Measurements from ENCODE around the gene HIPK2.
A peak's percentile ranks its signal among the peaks of the same experiment; 100 is the strongest.
"Not testable (repeated sequence)": the region's sequence is repeated elsewhere in the genome, so short reads cannot be mapped to it uniquely, and the experiment has no call there.

The HIPK2 gene

DNA sequence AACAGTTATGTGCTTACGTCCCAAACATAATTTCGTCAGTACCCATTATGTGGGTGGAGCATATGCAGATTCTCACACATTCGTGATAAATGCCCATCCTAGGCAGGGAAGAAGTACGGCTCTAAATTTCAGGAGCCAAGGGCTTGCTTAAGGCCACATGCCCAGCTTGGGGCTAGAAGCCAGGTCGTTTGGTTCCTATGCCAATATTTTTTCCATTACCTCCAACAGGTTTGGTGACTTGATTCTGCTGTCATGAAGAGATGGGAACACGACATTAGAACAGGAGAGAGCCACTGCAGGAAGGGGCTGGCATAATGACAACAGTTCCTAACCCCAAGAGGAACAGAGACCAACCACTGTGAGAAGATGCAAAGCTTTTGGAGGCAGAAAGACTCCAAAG is 85.1 kb downstream of the HIPK2 start:
- DNase-seq, result no peak

DNA sequence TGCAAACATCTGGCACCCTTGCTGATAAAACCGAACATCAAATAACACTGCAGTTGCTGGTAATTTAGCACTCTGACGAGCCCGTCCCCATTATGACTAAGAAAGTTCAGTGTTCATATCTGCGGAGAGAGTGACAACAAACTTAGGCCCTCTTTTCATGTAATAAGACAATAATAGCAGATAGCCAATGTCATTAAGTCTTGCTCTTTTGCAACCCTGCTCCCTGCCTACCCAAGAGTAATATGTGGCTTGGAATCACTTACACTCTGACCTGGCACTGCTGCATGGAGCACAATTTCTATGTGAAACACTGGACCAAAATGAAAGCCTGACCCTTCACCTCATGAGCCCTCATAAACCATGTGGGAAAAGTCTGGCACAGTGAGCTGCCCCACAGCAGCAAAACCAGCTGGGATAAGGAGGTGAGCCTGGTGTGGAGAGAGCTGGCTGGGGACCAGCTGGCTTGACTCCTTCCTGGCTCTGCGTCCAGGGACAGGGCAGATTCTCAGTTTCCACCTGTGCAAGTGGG is 86.5 kb downstream of the HIPK2 start:
- DNase-seq, result no peak

DNA sequence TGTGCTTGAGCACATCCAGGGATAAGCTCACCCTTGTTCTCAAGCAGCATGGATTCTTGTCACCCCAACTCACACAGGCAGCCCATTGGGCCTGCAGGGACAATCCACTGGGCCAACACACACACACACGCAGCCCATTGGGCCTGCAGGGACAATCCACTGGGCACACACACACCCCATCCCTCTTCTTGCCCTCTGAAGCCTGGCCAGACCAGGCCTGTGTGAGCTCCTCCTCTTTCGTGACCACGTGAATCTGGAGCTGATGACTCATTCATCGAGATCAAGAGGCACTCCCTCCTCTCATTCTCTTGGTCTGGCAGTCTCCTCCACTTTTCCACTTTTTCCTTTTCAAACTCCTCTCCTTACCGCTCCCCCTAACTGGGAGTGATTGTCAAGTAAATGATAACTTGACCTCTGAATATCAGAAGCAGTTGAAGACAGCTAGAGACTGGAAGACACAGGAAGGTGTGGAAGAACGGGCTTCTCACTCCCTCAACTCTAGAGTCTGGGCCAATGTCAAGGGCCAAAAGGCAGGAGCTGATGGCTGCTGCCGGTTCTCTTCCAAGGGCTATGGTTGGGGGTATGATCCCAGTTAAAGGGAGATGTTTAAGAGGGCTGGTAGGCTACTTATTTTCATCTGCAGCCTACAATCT is 89.7 kb downstream of the HIPK2 start:
- peak; percentile 70 for DNase-seq

DNA sequence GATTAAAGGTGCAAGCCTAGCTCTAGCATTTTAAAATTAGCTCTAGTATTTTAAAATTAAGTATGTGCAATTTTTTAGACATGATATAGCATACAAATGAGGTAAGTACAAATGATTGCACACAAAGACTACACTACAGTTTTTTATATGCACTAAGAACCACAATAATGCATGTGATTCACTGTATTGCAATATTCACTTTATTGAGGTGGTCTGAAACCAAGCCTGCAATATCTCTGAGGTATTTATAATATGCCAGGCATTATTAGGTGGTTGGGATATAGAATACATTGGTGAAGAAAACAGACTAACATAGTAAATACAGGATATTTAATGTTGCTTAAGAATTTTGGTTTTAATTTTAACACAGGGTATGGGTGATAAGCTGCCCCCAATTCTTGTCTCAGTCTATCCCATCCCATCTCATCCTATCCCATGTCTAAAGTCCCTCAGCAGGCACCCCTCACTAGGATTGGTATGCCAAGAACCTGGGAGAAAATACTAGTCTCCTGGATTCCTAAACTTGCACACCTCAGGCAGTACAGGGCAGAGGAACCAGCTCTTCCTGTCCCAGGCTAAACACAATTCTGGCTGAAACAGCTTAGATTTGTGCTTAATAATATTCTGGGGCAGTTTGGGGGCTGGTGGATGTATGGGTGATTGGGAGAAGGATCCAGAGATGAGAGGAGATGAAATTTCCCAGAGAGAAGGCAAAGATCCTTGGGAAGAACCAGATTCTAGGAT is 90.4 kb downstream of the HIPK2 start:
- no peak for DNase-seq

DNA sequence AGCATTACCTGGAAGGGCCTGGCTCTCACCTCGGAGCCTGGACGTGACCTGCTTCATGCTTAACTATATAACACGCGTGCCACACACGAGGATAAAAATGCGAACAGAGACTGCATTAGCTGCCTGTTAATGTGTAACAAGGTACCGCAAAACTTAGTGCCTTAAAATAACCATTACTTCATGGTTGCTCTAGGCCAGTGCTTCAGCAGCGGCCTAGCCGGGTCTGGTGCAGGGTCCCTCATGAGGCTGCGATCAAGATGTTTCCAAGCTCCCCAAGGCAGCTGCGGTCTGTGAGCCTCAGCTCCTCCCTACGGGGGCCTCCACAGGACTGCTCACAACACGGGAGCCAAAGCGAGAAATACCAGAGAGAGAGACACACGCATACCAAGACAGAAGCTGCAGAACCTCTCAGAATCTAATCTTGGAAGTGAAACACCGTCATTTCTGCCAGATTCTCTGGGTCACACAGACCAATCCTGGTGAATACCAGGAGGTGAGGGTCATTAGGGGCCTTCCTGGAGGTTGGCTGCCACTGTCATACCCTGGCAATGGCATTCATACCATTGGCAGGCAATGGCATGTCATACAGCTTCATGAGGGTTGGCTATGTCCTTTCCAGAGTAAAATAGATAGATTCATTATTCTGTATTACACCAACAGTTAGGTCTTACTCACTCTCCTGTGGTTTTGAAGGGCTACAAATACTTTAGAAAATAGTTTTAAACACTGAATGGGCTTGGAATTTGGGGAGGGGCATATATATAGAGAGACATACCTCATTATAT is 94.5 kb downstream of the HIPK2 start:
- no peak for DNase-seq

DNA sequence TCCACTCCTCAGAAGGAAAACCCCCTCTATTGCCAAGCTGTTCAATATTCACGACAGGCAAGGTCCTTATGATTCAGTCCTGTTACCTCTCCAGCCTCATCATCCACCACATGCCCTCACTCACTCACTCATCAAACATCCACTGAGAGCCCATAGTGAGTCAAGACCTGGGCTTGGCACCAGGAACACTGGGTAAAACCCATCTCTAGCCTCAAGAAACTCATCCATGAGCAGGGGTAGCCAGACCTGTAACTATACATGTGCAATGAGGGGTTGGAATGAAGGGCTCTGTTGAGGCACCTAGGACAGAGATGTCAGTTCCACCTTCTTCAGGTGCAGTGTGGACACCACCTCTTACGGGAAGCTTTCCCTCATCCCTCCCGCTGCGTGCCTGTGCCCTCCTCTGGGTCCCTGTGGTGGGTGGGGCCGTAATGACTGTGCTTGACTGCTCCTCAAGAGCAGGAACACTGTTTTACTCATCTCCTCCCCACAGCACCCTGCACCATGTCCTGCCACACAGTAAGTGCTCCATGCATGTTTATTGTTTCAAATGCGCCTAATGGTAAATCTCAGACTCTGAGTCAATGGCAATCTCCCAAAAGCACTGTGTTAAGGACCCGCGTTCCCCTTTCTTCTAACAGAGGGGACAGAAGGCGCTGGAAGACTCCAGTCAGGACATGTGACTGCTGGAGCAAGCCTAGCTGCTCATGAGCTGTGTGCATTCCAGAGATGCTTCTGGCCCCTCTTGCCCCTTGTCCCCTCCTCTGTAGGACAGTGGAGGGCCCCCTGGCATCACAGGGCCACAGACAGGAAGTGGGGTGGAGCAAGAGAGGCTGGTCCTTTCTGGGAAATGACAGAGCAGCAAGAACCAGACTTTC is 95.4 kb downstream of the HIPK2 start:
- peak; percentile 48 for DNase-seq

DNA sequence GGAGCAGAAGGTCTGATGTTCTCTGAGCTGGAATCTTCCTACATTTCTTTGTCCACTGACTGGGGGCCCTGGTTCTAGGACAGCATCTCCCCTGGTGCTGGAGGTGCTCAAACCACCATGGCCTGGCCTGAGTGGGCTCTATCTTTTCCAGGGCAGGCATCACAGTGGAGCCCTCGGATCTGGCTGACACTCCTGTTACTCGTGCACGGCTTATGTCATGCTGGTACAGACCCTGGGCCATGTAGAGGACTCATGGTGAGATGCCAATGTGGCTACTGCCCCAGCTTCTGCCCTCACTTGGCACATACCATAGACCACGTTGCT is 96.0 kb downstream of the HIPK2 start:
- no peak for DNase-seq

DNA sequence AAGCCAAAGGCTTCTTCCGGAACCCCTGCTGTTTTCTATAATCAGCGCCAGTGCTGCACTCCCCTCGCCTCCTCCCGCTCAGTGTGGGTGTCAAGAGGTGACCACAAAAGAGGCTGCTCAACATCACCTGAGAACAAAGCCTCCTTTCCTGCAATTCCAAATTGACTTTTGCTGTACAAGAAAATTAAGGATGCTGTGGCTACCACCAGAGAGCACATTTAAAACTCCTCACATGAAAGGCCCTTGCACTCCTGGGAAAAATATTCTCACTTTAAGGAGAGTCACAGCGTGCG is 96.4 kb downstream of the HIPK2 start:
- DNase-seq, result no peak

DNA sequence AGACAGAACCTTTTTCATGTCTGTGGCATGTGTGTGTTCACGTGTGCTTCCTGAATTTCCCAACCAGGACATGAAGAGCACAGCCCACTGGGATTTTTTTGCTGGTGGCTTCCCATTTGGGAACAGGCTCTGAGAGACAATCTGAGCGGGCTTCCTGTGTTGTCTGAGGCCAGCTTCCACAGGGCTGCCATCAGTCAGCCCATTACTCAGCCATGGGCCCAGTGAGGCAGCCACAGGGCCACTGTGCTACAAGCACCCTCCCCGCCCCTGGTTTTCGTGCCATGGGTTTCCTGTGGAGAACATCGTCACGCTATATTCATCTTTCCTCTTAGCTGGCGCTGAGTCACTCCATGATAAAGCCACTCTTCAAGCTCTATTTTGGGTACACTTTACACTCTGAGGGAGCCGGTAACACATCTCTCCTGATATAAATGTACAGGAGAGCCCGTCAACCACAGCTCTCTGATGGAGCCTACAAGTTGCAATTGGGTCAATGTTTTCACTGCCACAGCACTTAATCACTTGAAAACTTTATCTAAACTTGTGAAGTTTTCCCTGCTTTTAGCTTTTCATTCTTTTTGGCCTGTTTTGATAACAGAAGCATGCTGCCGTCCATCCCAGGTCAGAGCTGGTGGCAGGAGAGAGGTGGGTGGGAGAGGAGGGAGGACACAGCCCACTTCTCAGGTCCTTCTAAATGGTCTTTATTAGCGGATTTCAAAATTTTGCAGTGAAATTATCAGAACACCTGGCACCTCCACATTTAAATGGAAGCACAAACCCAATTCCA is 96.9 kb downstream of the HIPK2 start:
- peak; percentile 92 for DNase-seq

DNA sequence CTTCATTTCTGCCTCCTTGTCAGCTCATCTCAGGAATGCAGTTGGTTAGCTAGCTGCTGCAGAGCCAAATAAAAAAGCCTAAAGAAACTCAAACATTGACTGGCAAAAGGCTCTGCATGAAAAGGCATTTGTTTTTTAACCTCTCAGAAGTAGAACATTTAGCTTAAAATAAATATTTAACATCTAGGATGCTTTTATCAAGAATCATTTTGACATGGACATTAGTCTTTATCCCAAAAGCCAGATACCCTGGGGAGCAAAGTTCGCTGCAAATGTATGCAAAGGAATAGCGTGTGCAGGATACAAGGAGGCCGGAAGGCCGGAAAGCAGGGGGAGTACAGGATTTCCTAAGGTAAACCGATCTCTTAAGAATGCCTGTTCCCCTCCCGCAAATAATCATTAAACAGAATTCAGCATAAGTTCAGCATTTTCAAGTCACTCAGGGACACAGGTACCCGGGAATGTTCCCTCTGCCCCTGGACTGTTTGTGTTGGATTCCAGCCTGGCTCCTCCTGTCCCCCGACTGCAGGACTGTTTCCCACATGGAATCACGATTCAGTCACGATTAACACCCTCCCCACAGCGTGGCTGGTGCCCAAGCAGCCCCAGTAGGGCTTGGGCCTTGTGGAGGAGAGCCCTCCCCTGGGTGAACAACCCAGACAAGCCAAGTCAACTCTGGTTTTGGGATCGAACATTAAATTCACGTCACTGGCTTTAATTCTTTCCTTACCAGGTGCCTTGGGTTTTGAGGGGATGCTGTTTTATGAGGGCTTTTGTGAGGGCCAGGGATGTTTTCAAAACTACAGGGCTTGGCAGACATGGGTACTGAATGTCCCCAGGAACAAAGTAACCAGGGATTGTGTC is 97.8 kb downstream of the HIPK2 start:
- no peak for DNase-seq

DNA sequence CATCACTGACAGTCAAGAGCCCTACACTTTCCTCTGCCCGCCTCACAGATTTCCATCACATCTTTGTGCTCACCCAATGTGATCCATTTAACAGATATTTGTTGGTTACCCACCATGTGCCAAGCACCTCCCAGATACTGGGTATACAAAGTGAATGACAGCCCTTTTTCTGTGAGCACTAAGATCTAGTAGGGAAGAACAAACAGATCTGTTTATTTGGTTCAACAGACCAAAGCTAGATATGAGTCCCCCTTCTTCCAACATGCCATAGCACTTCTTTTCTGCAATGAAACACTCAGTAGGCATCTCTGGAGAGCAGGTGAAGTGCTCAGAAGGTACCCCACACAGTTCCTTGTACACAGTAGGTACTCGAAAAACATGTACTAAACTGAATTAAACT is 101.4 kb downstream of the HIPK2 start:
- no peak for DNase-seq

DNA sequence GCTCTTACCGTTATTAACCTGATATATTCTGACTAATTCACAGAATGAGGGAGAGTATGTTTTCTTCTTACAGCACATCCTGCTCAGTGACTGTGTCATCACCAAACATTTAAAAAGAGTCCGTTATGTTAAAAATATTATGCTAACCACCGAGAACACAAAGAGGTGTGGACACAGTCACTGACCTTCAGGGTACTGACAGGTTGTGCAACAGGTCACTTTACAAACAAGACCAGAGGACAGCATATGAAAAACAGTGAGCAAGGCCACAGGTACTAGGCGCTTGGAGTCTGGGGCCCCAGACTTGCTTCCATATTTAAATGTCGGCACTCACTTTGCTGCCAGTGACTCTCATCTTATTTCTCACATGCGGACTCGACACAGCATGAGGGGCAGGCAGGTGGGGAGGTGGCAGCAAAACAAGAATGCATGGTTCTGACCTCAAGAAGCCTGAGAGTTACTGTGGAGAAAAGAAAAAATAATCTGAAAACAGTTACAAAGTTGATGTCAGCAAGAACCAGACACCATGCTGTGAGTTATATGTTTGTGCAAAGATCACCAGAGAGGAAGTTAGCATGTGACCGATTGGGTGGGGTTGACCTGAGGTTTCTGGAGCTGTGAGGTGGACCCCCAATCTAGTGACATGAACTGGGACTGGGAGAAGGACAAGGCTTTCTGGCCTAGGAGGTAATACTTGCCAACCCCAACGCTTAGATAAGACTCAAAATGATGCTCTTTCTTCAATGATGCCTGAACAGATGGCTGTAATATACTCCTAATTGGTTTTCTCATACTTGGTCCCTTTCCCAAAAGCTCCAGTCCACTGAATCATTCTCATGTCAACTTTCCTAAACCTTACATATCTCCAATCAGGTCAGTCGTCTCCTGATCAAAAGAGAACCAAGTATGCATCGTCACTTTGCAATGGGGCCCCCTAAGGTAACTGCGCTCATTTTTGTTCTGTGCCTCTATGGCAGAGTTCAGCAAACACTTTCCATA is 102.4 kb downstream of the HIPK2 start:
- DNase-seq, result no peak

DNA sequence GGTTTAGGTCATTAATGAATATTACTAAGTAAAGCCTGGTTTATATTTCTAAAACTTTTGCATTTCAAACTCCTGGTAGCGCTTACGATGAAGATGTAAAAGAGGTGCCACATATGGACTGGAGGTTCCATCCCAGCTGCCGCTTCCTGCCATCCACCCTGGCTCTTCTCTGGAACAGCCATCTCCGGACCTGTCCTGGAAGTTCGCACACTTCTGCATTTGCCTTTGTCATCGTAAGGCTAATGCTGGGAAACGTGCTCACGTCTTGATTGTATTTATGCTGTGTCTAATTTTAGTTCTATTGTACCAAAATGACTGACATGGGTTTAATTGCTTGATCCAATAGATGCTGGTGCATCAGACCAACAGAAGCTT is 103.1 kb downstream of the HIPK2 start:
- DNase-seq, result no peak

DNA sequence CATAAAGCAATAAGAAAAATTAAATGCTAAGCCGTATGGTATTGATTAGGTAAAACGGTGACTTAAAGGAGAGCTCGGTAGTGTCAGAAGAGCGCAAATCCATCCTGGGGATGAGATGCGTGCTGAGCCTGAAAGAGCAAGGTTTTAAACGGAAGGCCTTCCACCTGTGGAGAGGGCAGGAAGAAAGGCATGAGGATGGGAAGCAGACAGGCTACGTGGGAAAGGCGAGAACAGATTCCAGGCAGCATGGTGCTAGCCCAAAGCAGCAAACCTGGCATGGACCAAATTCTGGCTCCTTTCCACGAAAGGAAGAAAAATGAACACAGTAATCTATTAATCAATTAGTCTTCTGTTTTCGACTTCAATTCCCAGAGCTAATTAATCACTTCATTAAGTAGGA is 103.5 kb downstream of the HIPK2 start:
- no peak for DNase-seq

DNA sequence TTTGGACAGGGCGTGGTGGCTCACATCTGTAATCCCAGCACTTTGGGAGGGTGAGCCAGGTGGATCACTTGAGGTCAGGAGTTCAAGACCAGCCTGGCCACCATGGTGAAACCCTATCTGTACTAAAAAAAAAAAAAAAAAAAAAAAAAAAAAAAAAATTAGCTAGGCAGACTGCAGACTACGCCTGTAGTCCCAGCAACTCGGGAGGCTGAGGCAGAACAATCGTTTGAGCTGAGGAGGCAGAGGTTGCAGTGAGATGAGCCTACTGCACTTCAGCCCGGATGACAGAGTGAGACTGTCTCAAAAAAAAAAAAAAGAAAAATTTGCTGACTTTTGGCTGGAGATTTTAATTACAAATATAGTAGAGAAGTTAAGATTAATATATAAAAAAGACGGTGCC is 104.0 kb downstream of the HIPK2 start:
- no peak for DNase-seq

DNA sequence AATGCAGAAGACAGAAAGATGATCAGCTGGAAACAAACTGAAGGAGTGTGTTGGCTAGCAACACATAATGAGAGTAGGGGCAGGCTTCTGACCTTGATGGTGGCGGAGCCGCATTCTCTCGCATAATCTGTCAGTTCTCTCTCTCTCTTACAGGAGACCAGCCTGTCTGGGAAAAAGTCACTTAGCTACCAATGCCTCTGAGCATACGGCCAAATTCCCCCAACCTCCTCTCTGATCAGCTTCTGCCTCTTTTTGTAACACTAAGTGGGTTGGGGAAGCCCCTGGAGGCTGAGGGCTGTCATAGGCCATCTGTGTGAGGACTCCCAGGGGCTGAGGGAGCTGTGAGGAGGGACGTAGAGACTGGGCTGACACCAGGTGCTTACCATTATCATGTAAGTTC is 104.6 kb downstream of the HIPK2 start:
- no peak for DNase-seq

DNA sequence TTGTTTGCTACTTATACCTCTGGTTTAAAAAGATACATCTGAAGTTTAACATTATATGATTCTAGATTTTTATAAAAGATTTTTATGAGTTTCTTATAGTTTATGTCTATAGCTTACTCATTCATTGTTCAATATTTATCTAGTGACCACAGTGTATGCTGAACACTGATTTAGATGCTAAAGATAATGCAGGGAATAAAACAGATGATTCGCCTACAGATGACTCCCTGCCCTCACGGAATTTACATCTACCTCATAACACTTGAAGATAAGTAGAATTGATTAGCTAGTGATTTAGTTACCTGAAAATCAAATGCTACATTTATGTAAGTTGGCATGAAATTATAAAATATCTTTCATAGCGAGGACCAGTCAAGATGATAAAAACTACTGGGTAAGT is 105.8 kb downstream of the HIPK2 start:
- no peak for DNase-seq

DNA sequence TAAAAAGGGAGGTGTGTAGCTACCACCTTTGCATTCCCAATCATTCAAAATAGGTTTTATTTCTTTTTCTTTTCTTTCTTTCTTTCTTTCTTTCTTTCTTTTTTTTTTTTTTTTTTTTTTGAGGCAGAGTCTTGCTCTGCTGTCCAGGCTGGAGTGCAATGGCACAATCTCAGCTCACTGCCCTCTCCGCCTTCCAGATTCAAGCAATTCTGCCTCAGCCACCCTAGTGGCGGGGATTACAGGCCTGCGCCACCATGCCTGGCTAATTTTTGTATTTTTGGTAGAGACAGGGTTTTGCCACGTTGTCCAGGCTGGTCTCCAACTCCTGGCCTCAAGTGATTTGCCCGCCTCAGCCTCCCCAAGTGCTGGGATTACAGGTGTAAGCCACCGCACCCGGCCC is 107.1 kb downstream of the HIPK2 start:
- not testable (repeated sequence) for DNase-seq

DNA sequence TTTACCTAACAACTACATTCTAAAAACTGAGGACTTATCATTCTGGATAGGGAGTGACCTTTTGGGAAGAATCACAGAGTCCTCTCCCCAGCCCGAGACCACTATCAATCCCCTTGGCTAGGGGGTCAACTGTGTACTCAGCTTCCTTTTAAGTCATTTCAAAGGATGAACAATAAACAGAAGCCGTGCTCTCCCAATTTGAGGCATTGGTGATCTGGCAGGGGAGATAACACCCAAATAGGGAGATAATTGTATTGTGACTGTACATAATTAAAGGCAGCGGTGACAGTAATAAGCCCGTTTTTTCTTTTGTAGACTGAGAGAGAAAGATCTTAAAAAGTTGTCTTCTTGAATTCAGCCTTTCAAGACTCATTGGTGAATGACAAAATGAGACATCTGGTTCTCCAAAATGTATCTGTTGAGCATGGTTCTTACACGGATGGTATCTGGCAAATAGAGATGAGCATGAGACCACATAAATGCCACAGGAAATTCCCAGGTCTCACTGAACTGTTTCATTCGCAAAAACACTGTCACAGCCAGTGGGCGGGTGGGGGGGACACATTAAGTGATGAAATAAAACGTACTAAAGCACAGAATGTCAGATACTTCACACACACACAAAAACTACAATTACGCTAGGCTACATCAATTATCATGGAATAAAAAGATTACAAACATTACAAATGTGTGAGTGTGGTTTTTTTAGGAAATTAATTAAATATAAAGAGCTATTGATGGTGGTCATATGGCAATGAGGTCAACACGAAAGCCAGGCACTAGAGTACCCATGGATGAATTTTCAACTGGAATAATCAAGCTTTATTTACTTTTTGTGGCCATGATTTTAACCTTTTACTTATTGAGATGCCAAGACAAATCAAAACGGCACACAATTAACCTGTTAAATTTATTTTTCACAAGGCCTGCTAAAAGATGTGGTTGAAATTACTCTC is 108.4 kb downstream of the HIPK2 start:
- DNase-seq, result no peak

All from NCI-H226 (cell line).